SK-N-SH (cell line): ENCODE measurements around the gene CSHL1.

Experiments used
- CTCF ChIP-seq: fragments of 200-600 bp; sonication (generic); IDR thresholded peaks from 2 replicates; pipeline ENCODE4 v1.6.1; 2017; ENCODE audit warnings: antibody characterized with exemption, mild to moderate bottlenecking, moderate library complexity
- GATA2 ChIP-seq: sonication (generic); formaldehyde crosslinking; IDR thresholded peaks from 2 replicates; pipeline ENCODE4 v1.5.0; 2020; ENCODE audit warnings: mild to moderate bottlenecking, missing genetic modification reagents
- JUND ChIP-seq: IDR thresholded peaks from 2 replicates; pipeline ENCODE4 v1.4.0; 2012
- MAX ChIP-seq: IDR thresholded peaks from 2 replicates; pipeline ENCODE4 v1.4.0; 2012; ENCODE audit warnings: low read depth
- NFIC ChIP-seq: IDR thresholded peaks from 2 replicates; pipeline ENCODE4 v1.4.0; 2012; ENCODE audit warnings: borderline replicate concordance
- RAD21 ChIP-seq: IDR thresholded peaks from 2 replicates; pipeline ENCODE4 v1.6.1; 2012; ENCODE audit warnings: mild to moderate bottlenecking, low read length
- SIN3A ChIP-seq: IDR thresholded peaks from 2 replicates; pipeline ENCODE4 v1.6.1; 2012; ENCODE audit warnings: low read depth, mild to moderate bottlenecking, low read length, moderate library complexity, borderline replicate concordance
- TAF1 ChIP-seq: IDR thresholded peaks from 2 replicates; pipeline ENCODE4 v1.6.1; 2012; ENCODE audit warnings: low read depth, mild to moderate bottlenecking, low read length, moderate library complexity, borderline replicate concordance
- TEAD4 ChIP-seq: IDR thresholded peaks from 2 replicates; pipeline ENCODE4 v1.4.0; 2012; ENCODE audit warnings: mild to moderate bottlenecking, borderline replicate concordance; ENCODE audit not compliant: insufficient read depth
- USF2 ChIP-seq: fragments of 150-350 bp; IDR thresholded peaks from 2 replicates; pipeline ENCODE4 v1.6.1; 2017; ENCODE audit warnings: antibody characterized with exemption, low read length, low read depth, borderline replicate concordance
- YY1 ChIP-seq: IDR thresholded peaks from 2 replicates; pipeline ENCODE4 v1.4.0; 2012; ENCODE audit warnings: low read depth, mild to moderate bottlenecking

GRCh38 chr17:63949576-63950250 lies 38.7 kb upstream of the CSHL1 start:
- TF ChIP-seq JUND: no peak
- no peak for TF ChIP-seq USF2
- TF ChIP-seq CTCF: no peak
- TF ChIP-seq RAD21: no peak
- TF ChIP-seq MAX: no peak
- no peak for TF ChIP-seq GATA2 (CRISPR knock-in tag)
- no peak for TF ChIP-seq NFIC
- no peak for TF ChIP-seq TEAD4
- no peak for TF ChIP-seq TAF1
- TF ChIP-seq SIN3A: no peak
- no peak for TF ChIP-seq YY1
